SJSA1 (cell line): ENCODE results near the gene TRAF3IP3. TPM values are rescaled to one million over a fixed set of nuclear protein-coding genes. Genes with fewer than 3 reads are reported as not detected.

Source experiments
- DNase-seq, 2 experiments: peaks; one replicate each; pipeline ENCODE4 v3.0.0-alpha.2; 2015 to 2020; ENCODE audit warnings: low spot score in 2 of 2, low read depth in 1 of 2
- H3K27ac ChIP-seq: fragments of 250-450 bp; sonication (Bioruptor Pico); 2 replicates; pipeline ENCODE4 v1.5.1; 2020; ENCODE audit warnings: mild to moderate bottlenecking, moderate library complexity
- H3K27me3 ChIP-seq: fragments of 250-450 bp; sonication (Bioruptor Pico); replicated peaks from 2 replicates; pipeline ENCODE4 v1.5.1; 2020; ENCODE audit warnings: mild to moderate bottlenecking, moderate library complexity
- H3K36me3 ChIP-seq: fragments of 250-450 bp; sonication (Bioruptor Pico); 2 replicates; pipeline ENCODE4 v1.5.1; 2020; ENCODE audit warnings: mild to moderate bottlenecking
- H3K4me1 ChIP-seq: fragments of 250-450 bp; sonication (Bioruptor Pico); replicated peaks from 2 replicates; pipeline ENCODE4 v1.6.1; 2021; ENCODE audit warnings: mild to moderate bottlenecking
- H3K4me3 ChIP-seq: fragments of 250-450 bp; sonication (Bioruptor Pico); 2 replicates; pipeline ENCODE4 v1.5.1; 2020; ENCODE audit warnings: mild to moderate bottlenecking
- H3K9me3 ChIP-seq: fragments of 250-450 bp; sonication (Bioruptor Pico); replicated peaks from 2 replicates; pipeline ENCODE4 v1.5.1; 2020; ENCODE audit warnings: mild to moderate bottlenecking
- total RNA-seq: library from RNA; depleted of rRNA; stranded (reverse); fragments of >200 nt; shearing (Covaris generic); gene quantifications from 2 replicates; pipeline ENCODE4 v1.2.3, GENCODE V29; 2014; rRNA removed

The TRAF3IP3 gene
- total RNA-seq, result not detected in 2 replicates

GRCh38 chr1:209755926-209756614 lies at the start of gene TRAF3IP3:
Gene TRAF3IP3, plus strand, starts transcription at chr1:209756053. Its CDS starts 3,987 bp downstream, at chr1:209760040.
- Histone ChIP-seq H3K27me3 (no peaks in the 10 kb centered on the region), H3K9me3 (no peaks in the 10 kb centered on the region), H3K27ac (no peak within 1 kb of the TSS), H3K36me3 (no peaks in the 10 kb centered on the region), H3K4me3 (no peak within 1 kb of the TSS), H3K4me1 (no peaks in the 10 kb centered on the region)
- DNase-seq, result no peak

- Histone ChIP-seq H3K27me3 (0 out of 2 replicates have a peak, but pooled peaks cover 4% of the 10 kb centered on the region), H3K4me3 (no peak overlapping the region), H3K4me1 (peaks cover 14% of the 10 kb centered on the region), H3K36me3 (no peaks in the 10 kb centered on the region), H3K9me3 (no peaks in the 10 kb centered on the region), H3K27ac (no peak overlapping the region)
- DNase-seq, result no peak
Observed at GRCh38 chr1:209706622-209707021, 49.2 kb upstream of the TRAF3IP3 start.

GRCh38 chr1:209707308-209707707 lies 48.5 kb upstream of the TRAF3IP3 start:
- no peak for DNase-seq

GRCh38 chr1:209708297-209708696 lies 47.6 kb upstream of the TRAF3IP3 start:
- H3K4me3 ChIP-seq, result no peak overlapping the region
- H3K9me3 ChIP-seq, result no peaks in the 10 kb centered on the region
- no peak overlapping the region for H3K27ac ChIP-seq
- DNase-seq, result no peak
- peaks cover 26% of the 10 kb centered on the region for H3K4me1 ChIP-seq
- H3K36me3 ChIP-seq, result no peaks in the 10 kb centered on the region
- no peaks in the 10 kb centered on the region for H3K27me3 ChIP-seq

More at GRCh38 chr1:209707308-209707707, 48.5 kb upstream of the TRAF3IP3 start:
- Histone ChIP-seq H3K4me3 (no peak overlapping the region), H3K27me3 (0 out of 2 replicates have a peak, but pooled peaks cover 4% of the 10 kb centered on the region), H3K4me1 (peaks cover 20% of the 10 kb centered on the region), H3K9me3 (no peaks in the 10 kb centered on the region), H3K27ac (no peak overlapping the region), H3K36me3 (no peaks in the 10 kb centered on the region)

- DNase-seq, result no peak
- H3K4me3 ChIP-seq, result no peak overlapping the region
- H3K27ac ChIP-seq, result 0 out of 2 replicates have a peak overlapping the region, but pooled peaks have one; percentile 57
- no peaks in the 10 kb centered on the region for H3K27me3 ChIP-seq
- peaks cover 26% of the 10 kb centered on the region for H3K4me1 ChIP-seq
- no peaks in the 10 kb centered on the region for H3K9me3 ChIP-seq
- H3K36me3 ChIP-seq, result no peaks in the 10 kb centered on the region
Observed at GRCh38 chr1:209710093-209710492, 45.8 kb upstream of the TRAF3IP3 start.

- peaks cover 26% of the 10 kb centered on the region for H3K4me1 ChIP-seq
- no peak overlapping the region for H3K4me3 ChIP-seq
- DNase-seq, result peak in 1 of 2 experiments; percentile 30
- peak overlapping the region; percentile 57; the same call in 1 of the 2 replicates for H3K27ac ChIP-seq
- H3K36me3 ChIP-seq, result no peaks in the 10 kb centered on the region
- H3K27me3 ChIP-seq, result no peaks in the 10 kb centered on the region
- no peaks in the 10 kb centered on the region for H3K9me3 ChIP-seq
Observed at GRCh38 chr1:209710847-209711246, 45.0 kb upstream of the TRAF3IP3 start.

GRCh38 chr1:209714338-209714737 lies 41.5 kb upstream of the TRAF3IP3 start:
- no peaks in the 10 kb centered on the region for H3K9me3 ChIP-seq
- no peaks in the 10 kb centered on the region for H3K27me3 ChIP-seq
- no peak overlapping the region for H3K27ac ChIP-seq
- H3K4me1 ChIP-seq, result peaks cover 26% of the 10 kb centered on the region
- no peak for DNase-seq
- H3K4me3 ChIP-seq, result no peak overlapping the region
- no peaks in the 10 kb centered on the region for H3K36me3 ChIP-seq

- H3K4me3 ChIP-seq, result no peak overlapping the region
- H3K36me3 ChIP-seq, result no peaks in the 10 kb centered on the region
- no peaks in the 10 kb centered on the region for H3K27me3 ChIP-seq
- H3K4me1 ChIP-seq, result peaks cover 24% of the 10 kb centered on the region
- H3K27ac ChIP-seq, result no peak overlapping the region
- DNase-seq, result no peak
- H3K9me3 ChIP-seq, result no peaks in the 10 kb centered on the region
Observed at GRCh38 chr1:209715314-209715713, 40.5 kb upstream of the TRAF3IP3 start.

- DNase-seq, result no peak
- H3K27ac ChIP-seq, result no peak overlapping the region
- no peaks in the 10 kb centered on the region for H3K9me3 ChIP-seq
- no peak overlapping the region for H3K4me3 ChIP-seq
- H3K27me3 ChIP-seq, result no peaks in the 10 kb centered on the region
- no peaks in the 10 kb centered on the region for H3K36me3 ChIP-seq
- H3K4me1 ChIP-seq, result peaks cover 7% of the 10 kb centered on the region
Observed at GRCh38 chr1:209717818-209718217, 38.0 kb upstream of the TRAF3IP3 start.

- Histone ChIP-seq H3K9me3 (no peaks in the 10 kb centered on the region), H3K36me3 (no peaks in the 10 kb centered on the region), H3K4me3 (no peak overlapping the region), H3K4me1 (peaks cover 6% of the 10 kb centered on the region; the same call in 1 of the 2 replicates), H3K27me3 (no peaks in the 10 kb centered on the region), H3K27ac (no peak overlapping the region)
- DNase-seq, result no peak
Observed at GRCh38 chr1:209720326-209720725, 35.5 kb upstream of the TRAF3IP3 start.

- no peak overlapping the region for H3K4me3 ChIP-seq
- no peak for DNase-seq
- no peaks in the 10 kb centered on the region for H3K9me3 ChIP-seq
- no peak overlapping the region for H3K27ac ChIP-seq
- H3K4me1 ChIP-seq, result peaks cover 6% of the 10 kb centered on the region; the same call in 1 of the 2 replicates
- H3K27me3 ChIP-seq, result no peaks in the 10 kb centered on the region
- H3K36me3 ChIP-seq, result no peaks in the 10 kb centered on the region
Observed at GRCh38 chr1:209720826-209721225, 35.0 kb upstream of the TRAF3IP3 start.

- no peaks in the 10 kb centered on the region for H3K27me3 ChIP-seq
- H3K36me3 ChIP-seq, result no peaks in the 10 kb centered on the region
- no peak overlapping the region for H3K27ac ChIP-seq
- no peaks in the 10 kb centered on the region for H3K9me3 ChIP-seq
- no peak for DNase-seq
- no peak overlapping the region for H3K4me3 ChIP-seq
- H3K4me1 ChIP-seq, result peaks cover 6% of the 10 kb centered on the region; the same call in 1 of the 2 replicates
Observed at GRCh38 chr1:209721323-209721722, 34.5 kb upstream of the TRAF3IP3 start.

- Histone ChIP-seq H3K27ac (no peak overlapping the region), H3K9me3 (no peaks in the 10 kb centered on the region), H3K36me3 (no peaks in the 10 kb centered on the region), H3K4me1 (peaks cover 6% of the 10 kb centered on the region; the same call in 1 of the 2 replicates), H3K27me3 (no peaks in the 10 kb centered on the region), H3K4me3 (no peak overlapping the region)
- DNase-seq, result no peak
Observed at GRCh38 chr1:209723265-209723664, 32.6 kb upstream of the TRAF3IP3 start.

GRCh38 chr1:209723756-209724693 lies 31.8 kb upstream of the TRAF3IP3 start:
- no peak overlapping the region for H3K27ac ChIP-seq
- H3K9me3 ChIP-seq, result no peaks in the 10 kb centered on the region
- H3K4me3 ChIP-seq, result no peak overlapping the region
- DNase-seq, result no peak
- H3K4me1 ChIP-seq, result peaks cover 6% of the 10 kb centered on the region; the same call in 1 of the 2 replicates
- no peaks in the 10 kb centered on the region for H3K36me3 ChIP-seq
- H3K27me3 ChIP-seq, result no peaks in the 10 kb centered on the region
